K562 (cell line): ENCODE data around the gene CPA2. TPM values are rescaled to one million over a fixed set of nuclear protein-coding genes. Genes with fewer than 3 reads are reported as not detected.

Experiments
- ATAC-seq: fragments of 200-7000 bp; cut with Tn5 transposase; 3 replicates; pipeline ENCODE4 v1.9.1; 2020; ENCODE audit warnings: moderate library complexity
- BruUV-seq: library from RNA; stranded (reverse); fragments of 400-500 nt; replicated peaks from 2 replicates; lab custom pipeline; 2021; lab: Mats Ljungman, UMichigan
- CTCF ChIA-PET: fragments of 300-600 bp; formaldehyde crosslinking; extraction: SDS; loops from one replicate; lab custom pipeline; 2021; ENCODE audit warnings: low intra/inter-chr PET ratio; lab: Yijun Ruan, JAX
- POLR2A ChIA-PET: fragments of 300-600, 350-650 bp; sonication (Branson Sonifier 250); formaldehyde crosslinking; extraction: SDS; loops from one replicate; lab custom pipeline; 2021; ENCODE audit warnings: antibody characterized with exemption, inconsistent platforms; lab: Yijun Ruan, JAX
- DNase-seq, 4 experiments: peaks; one replicate each; pipeline versions ENCODE4 v3.0.0 to v3.0.0-alpha.2; 2011 to 2018; ENCODE audit warnings: low spot score in 3 of 4, mixed read lengths in 3 of 4; ENCODE audit errors: extremely low read depth in 1 of 4
- FAIRE-seq: peaks from 2 replicates; lab custom pipeline; 2011; peaks lifted over from hg19 to GRCh38; lab: Jason Lieb, UNC
- H2AFZ ChIP-seq: 2 replicates; pipeline ENCODE4 v1.6.0; 2011; ENCODE audit warnings: low read depth, low read length, control low read depth, inconsistent platforms
- H3K27ac ChIP-seq: fragments of 200-600 bp; 3 replicates; pipeline ENCODE4 v1.8.0; 2011; ENCODE audit warnings: low read depth, mild to moderate bottlenecking, control low read depth, inconsistent platforms, low read length, moderate library complexity, mixed read lengths; ENCODE audit errors: extremely low read depth
- H3K27me3 ChIP-seq, 2 experiments: fragments of 300-600 bp in 1 of 2; 2 replicates in 1 of 2; 3 replicates in 1 of 2; pipeline versions ENCODE4 v1.6.0 to v1.8.0; 2011; ENCODE audit warnings: inconsistent platforms in 2 of 2, low read length in 2 of 2, mild to moderate bottlenecking in 1 of 2, mixed read lengths in 1 of 2, moderate library complexity in 1 of 2; ENCODE audit not compliant: control insufficient read depth in 2 of 2, insufficient read depth in 2 of 2
- H3K36me3 ChIP-seq: fragments of 300-600 bp; 3 replicates; pipeline ENCODE4 v1.8.0; 2011; ENCODE audit warnings: mild to moderate bottlenecking, low read length, inconsistent platforms; ENCODE audit not compliant: control insufficient read depth, insufficient read depth
- H3K4me1 ChIP-seq, 2 experiments: fragments of 200-600 bp in 1 of 2; replicated peaks in 1 of 2; 2 replicates in 1 of 2; 3 replicates in 1 of 2; pipeline versions ENCODE4 v1.5.1 to v1.8.0; 2011; ENCODE audit warnings: inconsistent platforms in 2 of 2, low read length in 2 of 2, mild to moderate bottlenecking in 1 of 2, mixed read lengths in 1 of 2, moderate library complexity in 1 of 2; ENCODE audit not compliant: control insufficient read depth in 2 of 2, insufficient read depth in 2 of 2
- H3K4me2 ChIP-seq: 2 replicates; pipeline ENCODE4 v1.6.1; 2011; ENCODE audit warnings: low read length, control low read depth, inconsistent platforms, mixed read lengths; ENCODE audit not compliant: insufficient read depth
- H3K4me3 ChIP-seq: fragments of 200-600 bp; sonication (generic), shearing (Covaris generic); 2 replicates; pipeline ENCODE4 v1.5.1; 2016; ENCODE audit warnings: control low read depth, inconsistent platforms
- H3K79me2 ChIP-seq: fragments of 200-600 bp; 3 replicates; pipeline ENCODE4 v1.8.0; 2011; ENCODE audit warnings: low read length, inconsistent platforms; ENCODE audit not compliant: control insufficient read depth, insufficient read depth
- H3K9ac ChIP-seq, 2 experiments: 2 replicates each; pipeline versions ENCODE4 v1.6.0 to v1.6.1; 2011; ENCODE audit warnings: low read depth in 2 of 2, low read length in 2 of 2, control low read depth in 1 of 2, inconsistent platforms in 1 of 2, mild to moderate bottlenecking in 1 of 2, mixed read lengths in 1 of 2; ENCODE audit not compliant: insufficient read depth in 1 of 2
- H3K9me1 ChIP-seq: one replicate; pipeline ENCODE4 v1.6.0; 2011; ENCODE audit warnings: inconsistent platforms, mild to moderate bottlenecking, low read length, moderate library complexity; ENCODE audit not compliant: control insufficient read depth, insufficient read depth
- H3K9me3 ChIP-seq: replicated peaks from 2 replicates; pipeline ENCODE4 v1.5.1; 2011; ENCODE audit warnings: low read depth, low read length, inconsistent platforms; ENCODE audit not compliant: control insufficient read depth, insufficient read depth
- H4K20me1 ChIP-seq: replicated peaks from 2 replicates; pipeline ENCODE4 v1.6.1; 2011; ENCODE audit warnings: low read length, inconsistent platforms, mixed read lengths; ENCODE audit not compliant: control insufficient read depth, insufficient read depth
- BMI1 ChIP-seq: fragments of 150-350 bp; IDR thresholded peaks from 2 replicates; pipeline ENCODE4 v1.6.1; 2014; ENCODE audit warnings: low read length
- CBX8 ChIP-seq: fragments of 200-600 bp; sonication (generic); IDR thresholded peaks from 2 replicates; pipeline ENCODE4 v1.6.1; 2012; ENCODE audit warnings: borderline replicate concordance, mixed run types, low read depth, mild to moderate bottlenecking, moderate library complexity, mixed read lengths, low read length, control low read depth, inconsistent platforms; ENCODE audit not compliant: poor library complexity, severe bottlenecking; ENCODE audit errors: extremely low read depth
- EZH2 ChIP-seq: IDR thresholded peaks from 2 replicates; pipeline ENCODE4 v1.6.1; 2012; ENCODE audit warnings: low read depth, mild to moderate bottlenecking, inconsistent platforms, low read length, borderline replicate concordance
- PKNOX1 ChIP-seq: fragments of 450-650 bp; IDR thresholded peaks from 2 replicates; pipeline ENCODE4 v1.6.1; 2016
- PYGO2 ChIP-seq: fragments of 450-650 bp; IDR thresholded peaks from 2 replicates; pipeline ENCODE4 v1.6.1; 2016; ENCODE audit warnings: mild to moderate bottlenecking, missing genetic modification characterization, moderate library complexity, missing compliant biosample characterization
- ZNF23 ChIP-seq: fragments of 250-450 bp; sonication (Bioruptor Pico); IDR thresholded peaks from 2 replicates; pipeline ENCODE4 v1.4.0; 2020; ENCODE audit warnings: mild to moderate bottlenecking
- WGBS: fragments of 100-300 bp; shearing (Covaris generic); methylation state at CpG from one replicate; pipeline ENCODE4 v1.1.6; 2016; ENCODE audit warnings: low coverage, mixed read lengths; ENCODE audit not compliant: insufficient coverage; ENCODE audit errors: missing lambda C conversion rate; 5-methylcytosine and 5-hydroxymethylcytosine counted together
- in situ Hi-C: fragments of 300-500 bp; cut with MboI; formaldehyde crosslinking; loops from 4 replicates; pipeline ENCODE4 v1.15.0; 2018; ENCODE audit warnings: inconsistent platforms, mixed read lengths
- intact Hi-C: fragments of 100-400 bp; cut with micrococcal nuclease; formaldehyde crosslinking; loops from 2 replicates; pipeline ENCODE4 v1.14.2; 2022
- polyA plus RNA-seq, 8 experiments: library from polyadenylated mRNA; depleted of rRNA in 4 of 8; stranded (reverse) in 5 of 8; unstranded in 3 of 8; fragments of >200 nt; fragmentation: Nextera tagmentation in 2 of 8; fragmentation: Illumina TruSeq in 1 of 8; extraction: Ambion mirVana in 2 of 8; extraction: Trizol in 1 of 8; gene quantifications; 2 replicates each; pipeline versions ENCODE4 v1.2.1 to v1.2.3, GENCODE V29; 2011 to 2014; ENCODE audit warnings: inconsistent platforms in 1 of 8, missing spikeins in 1 of 8
- total RNA-seq, 7 experiments: library from RNA; depleted of rRNA in 6 of 7; stranded (reverse); fragments of >200 nt in 6 of 7; fragmentation: Illumina TruSeq in 2 of 7; extraction: Trizol in 2 of 7; gene quantifications; 2 replicates each; pipeline versions ENCODE4 v1.2.1 to v1.2.3, GENCODE V29; 2011 to 2021; ENCODE audit warnings: low replicate concordance in 1 of 7

Gene CPA2
- total and polyA plus RNA-seq, 9 of the 15 experiments (the other 6 are each of a cell fraction or from before 2014, with no cell fraction given) = 0.04 to 0.84 (median 0.09) TPM; not detected in 4

GRCh38 chr7:130302649-130303048 lies 36.0 kb downstream of the CPA2 start:
- no peaks in the 10 kb centered on the region for H3K79me2 ChIP-seq
- intact Hi-C loops = no loop called here

GRCh38 chr7:130303127-130303526 lies 36.5 kb downstream of the CPA2 start:
- Histone ChIP-seq H3K4me1 (0 out of 5 replicates have a peak, but pooled peaks cover 0 to under 1% of the 10 kb centered on the region in 2 experiments), H3K79me2 (no peaks in the 10 kb centered on the region), H4K20me1 (no peaks in the 10 kb centered on the region), H3K4me2 (no peak overlapping the region), H3K36me3 (no peaks in the 10 kb centered on the region), H3K9me1 (no peaks in the 10 kb centered on the region), H3K27me3 (peaks cover 77 to 82% of the 10 kb centered on the region in 2 experiments), H3K9me3 (no peaks in the 10 kb centered on the region), H3K4me3 (no peak overlapping the region), H3K9ac (no peak overlapping the region), H2AFZ (no peak overlapping the region), H3K27ac (no peak overlapping the region)
- in situ Hi-C loops = no loop called here
- FAIRE-seq (no peak), DNase-seq (no peak), ATAC-seq (no peak)
- ChIA-PET CTCF (no interaction called here), POLR2A (interaction anchor here (0.6 kb wide), 1 partner anchor 318 kb away, joined by 3 read pairs; no protein-coding TSS in a partner anchor)
- intact Hi-C loops = no loop called here
- no TSS peak for BruUV-seq
- no peak for TF ChIP-seq PYGO2 (tag)
- TF ChIP-seq BMI1 = peak; percentile 17; the same call in 1 of the 2 replicates
- no peak for TF ChIP-seq ZNF23 (CRISPR knock-in tag)
- TF ChIP-seq CBX8 = peak; percentile 93
- 0% methylated on average over 2 of the region's 2 CpGs for WGBS

More at GRCh38 chr7:130302649-130303048, 36.0 kb downstream of the CPA2 start:
- ChIA-PET POLR2A (no interaction called here), CTCF (no interaction called here)
- Histone ChIP-seq H4K20me1 (no peaks in the 10 kb centered on the region), H3K9me1 (no peaks in the 10 kb centered on the region), H3K27me3 (peaks cover 77 to 82% of the 10 kb centered on the region in 2 experiments), H3K9ac (no peak overlapping the region), H3K9me3 (no peaks in the 10 kb centered on the region), H3K4me2 (no peak overlapping the region), H3K36me3 (no peaks in the 10 kb centered on the region), H3K27ac (no peak overlapping the region), H2AFZ (no peak overlapping the region), H3K4me1 (no peaks in the 10 kb centered on the region), H3K4me3 (no peak overlapping the region)
- BruUV-seq = no TSS peak
- ATAC-seq (no peak), FAIRE-seq (no peak), DNase-seq (no peak)
- 0 out of 2 replicates have a peak, but pooled peaks have one; percentile 56 for TF ChIP-seq EZH2
- no peak for TF ChIP-seq PKNOX1
- in situ Hi-C loops = no loop called here
